ENCODE data around the gene INTS1. TPM values are rescaled to one million over a fixed set of nuclear protein-coding genes. Genes with fewer than 3 reads are reported as not detected.
A peak's percentile ranks its signal among the peaks of the same experiment; 100 is the strongest.

Gene INTS1
- total RNA-seq, 6 experiments from 2014 or later: 84.0 to 104 (median 89.5) TPM

GRCh38 chr7:1546274-1546908 is 42.2 kb upstream of the INTS1 start:
- Mint-ChIP-seq H3K4me3 (no peak overlapping the region), H3K9me3 (no peaks in the 10 kb centered on the region), H3K27me3 (ENCODE audit: insufficient read depth) (peaks cover 28% of the 10 kb centered on the region), H3K36me3 (ENCODE audit: low read depth) (peaks cover under 1% of the 10 kb centered on the region; the same call in 1 of the 2 replicates), H3K4me1 (ENCODE audit: low read depth) (no peaks in the 10 kb centered on the region), H3K27ac (no peak overlapping the region)
- no peak for TF ChIP-seq CTCF (IDR thresholded peaks at IDR 0.05)
- no peak for DNase-seq

DNA sequence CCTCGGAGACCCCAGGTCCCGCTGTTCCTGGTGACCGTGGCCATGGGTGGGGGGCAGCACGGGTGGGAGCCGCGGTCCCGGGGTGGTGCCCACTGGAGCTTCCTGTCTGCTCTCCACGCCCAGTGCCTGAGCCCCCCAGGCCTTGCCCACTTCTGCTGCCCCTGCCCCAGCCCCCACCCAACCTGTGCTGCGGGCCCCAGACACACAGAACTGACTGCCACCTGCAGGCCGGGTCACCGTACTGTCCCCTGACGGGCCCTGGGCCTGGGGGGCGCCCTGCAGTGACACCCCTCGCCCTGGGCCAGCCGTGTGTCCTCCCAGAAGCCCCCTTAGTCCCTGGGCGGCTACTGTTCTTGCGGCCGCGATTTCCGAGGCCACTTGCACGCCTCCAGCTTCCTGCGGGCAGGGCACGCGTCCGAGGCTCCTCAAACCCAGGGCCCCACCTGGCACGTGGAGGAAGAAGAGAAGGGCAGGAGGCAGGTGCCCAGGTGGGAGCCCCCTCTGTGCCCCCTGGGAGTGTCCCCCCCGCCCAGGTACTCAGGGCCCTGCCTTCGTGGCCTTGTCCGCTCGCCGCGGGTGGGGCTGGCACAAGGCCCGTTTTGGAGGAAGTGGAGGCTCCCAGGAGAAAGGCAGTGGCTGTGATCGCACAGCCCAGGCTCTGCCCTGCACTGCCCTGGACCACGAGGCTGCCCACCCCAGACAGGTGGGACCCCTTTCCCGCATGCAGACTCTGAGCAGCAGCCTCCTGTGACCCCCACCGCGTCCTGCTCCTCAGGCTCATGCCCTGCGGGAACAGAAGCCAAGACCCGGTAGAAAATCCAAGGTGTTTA is 41.4 kb upstream of the INTS1 start:
- Mint-ChIP-seq H3K9me3 (no peaks in the 10 kb centered on the region), H3K27ac (peak overlapping the region; percentile 31; the same call in 1 of the 2 replicates), H3K4me1 (ENCODE audit: low read depth) (no peaks in the 10 kb centered on the region), H3K27me3 (ENCODE audit: insufficient read depth) (peaks cover 33% of the 10 kb centered on the region), H3K36me3 (ENCODE audit: low read depth) (peaks cover 5% of the 10 kb centered on the region; the same call in 1 of the 2 replicates), H3K4me3 (no peak overlapping the region; the same call in 1 of the 2 replicates)
- DNase-seq: no peak
- TF ChIP-seq CTCF (IDR thresholded peaks at IDR 0.05): peak; percentile 39

- no peak overlapping the region for H3K4me3 Mint-ChIP-seq
- DNase-seq: no peak
- H3K9me3 Mint-ChIP-seq: no peaks in the 10 kb centered on the region
- H3K27me3 Mint-ChIP-seq (ENCODE audit: insufficient read depth): peaks cover 33% of the 10 kb centered on the region
- no peaks in the 10 kb centered on the region for H3K4me1 Mint-ChIP-seq (ENCODE audit: low read depth)
- H3K36me3 Mint-ChIP-seq (ENCODE audit: low read depth): peaks cover 5% of the 10 kb centered on the region; the same call in 1 of the 2 replicates
- TF ChIP-seq CTCF (IDR thresholded peaks at IDR 0.05): no peak
- H3K27ac Mint-ChIP-seq: no peak overlapping the region
These were observed 40.8 kb upstream of the INTS1 start for GRCh38 chr7:1544896-1545416.

- no peak for DNase-seq
- Mint-ChIP-seq H3K9me3 (no peaks in the 10 kb centered on the region), H3K27ac (no peak overlapping the region), H3K36me3 (ENCODE audit: low read depth) (peaks cover 5% of the 10 kb centered on the region; the same call in 1 of the 2 replicates), H3K4me1 (ENCODE audit: low read depth) (no peaks in the 10 kb centered on the region), H3K27me3 (ENCODE audit: insufficient read depth) (peaks cover 33% of the 10 kb centered on the region), H3K4me3 (no peak overlapping the region)
- TF ChIP-seq CTCF (IDR thresholded peaks at IDR 0.05): no peak
These were observed 40.1 kb upstream of the INTS1 start for GRCh38 chr7:1544178-1544895.

- Mint-ChIP-seq H3K9me3 (no peaks in the 10 kb centered on the region), H3K4me3 (no peak overlapping the region), H3K36me3 (ENCODE audit: low read depth) (peaks cover 5% of the 10 kb centered on the region; the same call in 1 of the 2 replicates), H3K27ac (no peak overlapping the region), H3K4me1 (ENCODE audit: low read depth) (no peaks in the 10 kb centered on the region), H3K27me3 (ENCODE audit: insufficient read depth) (peaks cover 33% of the 10 kb centered on the region)
- DNase-seq: no peak
- no peak for TF ChIP-seq CTCF (IDR thresholded peaks at IDR 0.05)
These were observed 39.6 kb upstream of the INTS1 start for GRCh38 chr7:1543826-1544177.
